Embryonic facial prominence (tissue), 1 donor: Measurements from ENCODE around the gene SETD5.

Experiments
- DNase-seq: peaks from one replicate; pipeline ENCODE4 v3.0.0-alpha.2; 2016; ENCODE audit errors: extremely low spot score

Gene SETD5

GRCh38 chr3:9388562-9389272 is 8.7 kb upstream of the SETD5 start:
- DNase-seq: no peak

DNA sequence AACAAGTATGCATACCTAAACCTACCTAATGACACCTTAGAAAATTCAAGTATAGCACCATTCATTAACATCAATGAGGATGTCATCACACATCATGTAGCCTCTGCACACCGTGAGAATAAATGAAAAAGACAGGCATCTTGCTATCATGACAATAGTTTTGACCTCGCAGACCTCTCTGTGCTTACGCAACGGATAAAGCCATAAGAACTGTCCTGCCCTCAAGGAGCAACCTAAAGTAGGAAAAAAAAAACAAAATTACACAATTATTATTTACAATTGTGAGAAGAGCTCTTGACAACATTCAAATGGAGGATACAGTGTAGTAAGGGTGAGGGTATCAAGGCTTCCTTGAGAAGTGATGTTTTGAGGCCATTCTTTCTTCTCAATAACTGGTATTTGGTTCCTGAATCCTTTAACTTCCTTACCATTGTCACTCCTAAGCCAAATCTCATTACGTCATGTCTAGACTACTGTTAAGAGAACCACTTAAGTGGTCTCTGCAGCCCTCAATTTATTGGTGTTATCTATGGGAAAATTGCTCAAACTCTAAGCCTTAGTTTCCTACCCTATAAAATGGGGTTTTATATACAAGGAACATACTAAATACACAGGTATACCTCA is 7.0 kb upstream of the SETD5 start:
- DNase-seq: no peak

DNA sequence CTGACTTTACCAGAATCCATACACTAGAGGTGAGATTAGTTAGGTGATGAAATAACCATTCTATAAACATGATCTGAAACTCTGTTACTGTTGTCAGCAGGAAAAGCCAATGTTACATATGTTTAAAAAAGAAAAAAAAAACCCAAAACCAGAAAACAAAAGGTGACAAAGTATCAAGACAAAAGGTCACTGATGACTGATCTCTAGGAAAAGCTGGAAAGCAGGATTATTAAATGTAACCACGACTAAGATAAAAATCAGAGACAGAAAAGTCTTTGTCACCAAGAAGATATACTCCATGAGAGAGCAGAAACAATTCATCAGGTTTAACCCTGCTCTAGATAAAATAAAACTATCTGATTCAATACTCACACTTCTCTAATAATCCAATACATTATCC is 5.4 kb upstream of the SETD5 start:
- no peak for DNase-seq

GRCh38 chr3:9395570-9396300 is 1.7 kb upstream of the SETD5 start:
- no peak for DNase-seq

GRCh38 chr3:9396301-9396631 is 1.1 kb upstream of the SETD5 start:
- DNase-seq: peak; percentile 95

DNA sequence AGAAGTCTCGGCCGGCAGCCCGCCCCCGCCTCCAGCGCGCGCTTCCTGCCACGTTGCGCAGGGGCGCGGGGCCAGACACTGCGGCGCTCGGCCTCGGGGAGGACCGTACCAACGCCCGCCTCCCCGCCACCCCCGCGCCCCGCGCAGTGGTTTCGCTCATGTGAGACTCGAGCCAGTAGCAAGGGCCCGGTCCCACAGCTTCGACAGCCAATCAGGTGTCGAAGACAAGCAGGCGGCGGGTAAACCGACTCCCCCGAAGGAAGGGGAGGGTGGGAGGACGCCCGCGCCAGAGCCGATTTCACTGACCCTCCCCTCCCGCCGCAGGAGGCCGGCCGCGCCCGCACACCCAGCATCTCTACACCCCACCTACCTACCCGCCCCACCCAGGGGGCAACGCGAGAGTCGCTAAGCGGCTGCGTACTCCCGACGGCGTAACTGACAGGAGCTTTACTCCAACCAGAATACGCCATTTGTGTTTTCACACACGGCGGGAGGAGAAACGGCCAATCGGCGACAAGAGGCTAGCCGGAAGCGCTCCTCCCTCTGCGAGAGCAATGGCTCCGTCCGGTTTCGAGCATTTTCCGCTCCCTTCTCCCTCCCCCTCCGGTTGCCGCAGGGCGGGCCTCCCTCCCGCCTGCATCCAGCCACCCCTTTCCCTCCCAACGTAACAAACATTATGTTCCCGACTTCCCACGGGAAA is 633 bp upstream of the SETD5 start:
- DNase-seq: peak; percentile 98

DNA sequence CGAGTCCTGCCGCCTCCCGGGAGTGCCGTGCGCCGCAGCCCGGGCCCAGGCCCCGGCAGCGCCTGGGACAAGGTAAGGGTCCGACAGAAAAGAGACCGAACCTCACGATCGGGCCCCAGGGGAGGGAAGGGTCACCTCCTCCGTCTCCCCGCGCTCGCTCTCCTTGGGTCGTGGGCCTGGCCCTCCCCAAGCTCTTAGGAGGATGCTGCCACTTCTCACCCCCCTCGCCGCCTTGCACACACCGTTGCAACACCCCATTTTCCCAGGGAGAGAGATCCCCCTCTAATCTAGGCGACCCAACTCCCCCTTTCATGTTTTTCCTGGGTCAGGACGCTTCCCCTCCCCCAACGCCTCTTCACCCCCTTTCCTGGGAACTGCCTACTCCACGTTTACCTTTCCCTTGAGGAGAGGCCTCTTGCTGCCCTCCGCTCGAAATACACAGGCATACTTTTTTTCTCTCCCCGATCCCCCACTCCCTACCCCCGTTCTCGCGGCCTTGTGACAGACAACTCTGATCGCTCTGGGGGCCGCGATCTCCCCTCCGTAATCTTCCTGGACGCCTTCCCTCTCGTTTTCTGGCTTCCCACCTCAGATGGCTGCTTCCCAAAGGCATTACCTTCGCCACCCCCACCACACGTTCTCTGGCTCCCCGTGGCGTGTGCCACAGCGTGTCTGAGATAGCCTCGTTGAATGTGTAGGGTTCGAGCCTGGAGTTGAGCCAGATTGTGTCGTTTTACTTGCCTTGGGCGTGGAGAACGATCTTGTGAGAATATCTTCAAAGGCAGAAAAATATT is 688 bp downstream of the SETD5 start:
- DNase-seq: peak; percentile 56

DNA sequence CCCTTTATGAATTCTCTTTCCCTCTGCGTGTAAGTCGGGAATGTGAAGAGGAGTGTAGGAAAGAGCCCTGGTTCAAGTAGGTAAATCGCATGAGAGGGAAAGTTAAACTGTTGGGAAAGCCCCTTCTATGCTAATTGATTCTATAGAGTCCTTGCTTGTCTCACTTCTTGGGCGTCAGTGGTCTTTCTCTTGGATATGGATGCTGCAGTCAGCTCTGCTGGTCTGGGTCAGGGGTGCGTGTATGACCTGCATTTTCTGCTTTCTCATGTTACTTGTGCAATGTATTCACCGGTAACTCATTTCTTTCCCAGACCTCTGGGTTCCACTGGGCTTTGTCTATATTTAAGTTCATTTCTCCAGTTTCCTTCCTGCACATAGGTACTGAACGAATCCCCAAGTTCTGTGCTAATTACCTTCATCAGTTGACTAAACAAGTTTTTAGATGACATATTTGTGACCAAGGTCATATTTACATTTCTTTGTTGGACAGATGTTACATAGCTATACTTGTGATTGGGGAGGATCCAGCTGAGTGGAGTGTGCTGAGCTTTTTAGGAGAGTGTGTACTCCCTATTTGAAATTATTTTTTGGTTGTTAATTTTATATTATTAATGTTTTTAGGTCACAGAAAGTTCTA is 1.4 kb downstream of the SETD5 start:
- peak; percentile 40 for DNase-seq

GRCh38 chr3:9399337-9399703 is 1.9 kb downstream of the SETD5 start:
- DNase-seq: no peak

DNA sequence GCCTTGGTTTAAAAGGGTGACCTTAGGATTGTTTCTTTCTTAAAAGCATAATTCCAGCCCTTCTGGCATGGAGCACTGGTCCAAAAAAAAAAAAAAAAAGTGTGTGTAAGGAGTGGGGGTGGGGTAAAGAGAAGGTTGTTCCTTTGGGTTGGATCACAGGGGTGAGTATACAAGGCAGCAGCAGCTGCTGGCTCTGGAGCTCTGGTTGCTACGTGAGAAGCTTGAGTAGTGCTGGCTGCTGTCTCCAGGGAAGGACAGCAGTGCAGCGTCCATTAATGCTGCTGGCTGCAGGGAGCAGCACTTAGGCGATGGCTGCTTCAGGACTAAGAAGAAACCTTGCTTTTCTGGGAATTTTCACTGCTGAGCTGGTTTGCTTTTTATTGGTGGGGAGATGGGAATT is 2.3 kb downstream of the SETD5 start:
- DNase-seq: peak; percentile 30

DNA sequence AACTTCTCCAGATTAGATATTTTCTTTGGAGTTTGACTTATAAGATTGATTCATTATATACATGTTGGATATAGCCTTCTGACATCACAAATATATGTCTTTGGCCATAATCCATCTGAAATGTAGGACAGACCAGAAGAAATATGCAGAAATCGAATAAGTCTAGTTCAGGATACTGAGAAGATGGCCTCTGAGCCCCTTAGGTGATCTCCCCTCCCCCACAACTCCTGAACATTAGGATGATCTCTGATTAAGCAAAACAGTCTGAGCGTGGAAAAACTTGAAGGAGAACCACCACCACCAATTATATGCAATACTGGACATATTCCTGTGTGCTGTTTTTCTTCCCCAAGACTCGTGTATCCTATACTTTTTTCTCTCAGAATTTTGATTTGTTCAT is 3.2 kb downstream of the SETD5 start:
- no peak for DNase-seq

DNA sequence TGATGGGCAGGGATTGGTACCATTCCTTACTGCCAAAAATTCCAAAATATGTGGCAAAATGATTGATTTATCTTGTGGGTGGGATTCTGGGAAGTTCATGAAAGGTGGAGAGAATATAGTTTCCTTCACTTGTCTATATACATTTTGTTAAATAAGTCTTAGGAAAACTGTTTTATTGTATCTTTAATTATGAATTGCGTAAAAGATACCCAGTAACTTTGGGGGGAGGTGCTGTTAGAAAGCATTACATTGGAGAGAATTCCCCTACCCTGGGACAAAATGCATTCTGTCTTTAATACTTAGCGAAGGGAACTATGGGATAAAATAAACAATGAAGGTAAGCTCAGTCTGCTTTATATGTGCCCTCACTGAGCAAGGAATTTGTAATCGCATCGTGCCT is 4.6 kb downstream of the SETD5 start:
- no peak for DNase-seq

DNA sequence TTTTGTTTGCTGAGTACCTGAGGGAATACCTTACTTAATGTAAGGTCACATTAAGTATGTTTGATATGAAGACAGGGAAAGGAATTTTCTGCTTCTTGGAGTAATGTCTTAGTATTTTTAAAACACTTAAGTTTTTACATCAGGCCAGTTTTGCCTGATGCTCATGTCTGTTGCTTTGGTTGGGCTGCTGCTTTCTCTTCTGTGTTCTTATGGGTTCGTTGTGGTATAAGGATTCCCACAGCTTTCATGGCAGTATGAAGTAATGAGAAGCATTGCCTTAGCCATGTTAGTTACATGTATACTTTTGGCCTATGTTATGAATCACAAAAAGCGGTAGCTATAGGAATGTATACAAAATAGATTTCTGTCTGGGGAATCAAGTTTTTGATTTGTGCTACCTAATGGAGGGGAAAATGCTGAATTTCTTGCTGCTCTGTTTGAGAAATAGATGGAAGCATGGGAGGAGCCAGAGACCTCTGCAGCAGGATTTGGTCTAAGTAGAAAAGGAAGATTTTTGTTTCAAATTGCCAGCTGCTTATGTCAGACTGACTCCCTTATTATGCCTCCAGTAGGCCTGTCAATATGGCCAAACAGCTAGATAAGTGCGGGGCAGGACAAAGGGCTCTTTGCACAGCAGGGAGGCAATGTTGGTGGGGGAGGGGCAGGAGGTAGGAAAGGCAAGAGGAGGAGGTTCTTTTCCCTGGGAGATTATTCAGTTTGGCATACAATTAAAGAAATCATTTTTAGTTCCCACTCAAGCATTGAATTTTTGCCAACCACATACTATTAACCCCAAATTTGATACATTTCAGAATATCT is 5.2 kb downstream of the SETD5 start:
- DNase-seq: no peak

- DNase-seq: no peak
Observed at GRCh38 chr3:9403463-9403862, 6.0 kb downstream of the SETD5 start.

GRCh38 chr3:9404680-9405079 is 7.3 kb downstream of the SETD5 start:
- no peak for DNase-seq

- DNase-seq: no peak
Observed at GRCh38 chr3:9405756-9406155, 8.3 kb downstream of the SETD5 start.

DNA sequence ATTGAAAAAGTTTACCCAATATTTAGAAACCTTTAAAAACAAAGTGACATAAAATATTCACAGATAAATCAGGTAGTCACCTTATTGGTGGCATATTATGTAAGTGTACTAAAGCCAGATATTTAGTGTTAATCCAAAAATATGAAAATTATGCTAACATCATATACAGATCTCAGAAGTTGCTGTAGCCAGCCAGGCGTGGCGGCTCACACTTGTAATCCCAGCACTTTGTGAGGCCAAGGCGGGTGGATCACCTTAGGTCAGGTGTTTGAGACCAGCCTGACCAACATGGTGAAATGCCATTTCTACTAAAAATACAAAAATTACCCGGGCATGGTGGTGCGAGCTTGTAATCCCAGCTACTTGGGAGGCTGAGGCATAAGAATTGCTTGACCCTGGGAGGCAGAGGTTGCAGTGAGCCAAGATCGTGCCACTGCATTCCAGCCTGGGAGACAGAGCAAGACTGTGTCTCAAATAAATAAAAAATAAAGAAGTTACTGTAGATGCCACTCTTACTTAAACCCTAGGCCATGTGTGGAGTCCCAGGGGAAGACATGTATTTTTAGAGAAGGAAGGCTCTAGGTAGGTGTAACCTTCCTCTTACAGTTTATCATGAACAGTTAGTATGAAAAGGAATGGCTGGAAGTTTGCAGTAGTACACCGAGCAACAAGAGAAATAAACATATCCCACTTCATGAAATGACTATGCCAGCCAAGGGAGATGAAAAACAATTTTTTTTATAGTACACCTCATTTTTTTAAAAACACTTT is 9.6 kb downstream of the SETD5 start:
- DNase-seq: no peak

DNA sequence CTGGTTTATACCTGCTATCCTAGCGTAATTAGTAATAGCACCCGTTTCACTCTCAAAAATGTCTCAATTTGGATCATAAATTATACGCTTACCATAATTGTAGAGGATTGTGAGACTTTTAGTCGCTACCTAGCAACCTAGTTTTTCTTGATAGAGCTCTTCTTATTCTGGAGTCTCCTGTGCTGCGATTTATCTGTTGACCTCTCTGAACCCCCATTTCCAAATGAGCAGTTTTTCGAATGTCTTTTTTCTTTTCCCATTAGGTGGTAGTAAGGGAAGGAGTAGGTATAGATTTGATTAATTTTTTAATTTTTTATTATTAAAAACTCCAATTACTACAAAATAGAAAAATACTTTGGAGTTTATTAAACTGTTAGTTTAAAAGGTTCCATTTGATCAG is 10.6 kb downstream of the SETD5 start:
- no peak for DNase-seq

DNA sequence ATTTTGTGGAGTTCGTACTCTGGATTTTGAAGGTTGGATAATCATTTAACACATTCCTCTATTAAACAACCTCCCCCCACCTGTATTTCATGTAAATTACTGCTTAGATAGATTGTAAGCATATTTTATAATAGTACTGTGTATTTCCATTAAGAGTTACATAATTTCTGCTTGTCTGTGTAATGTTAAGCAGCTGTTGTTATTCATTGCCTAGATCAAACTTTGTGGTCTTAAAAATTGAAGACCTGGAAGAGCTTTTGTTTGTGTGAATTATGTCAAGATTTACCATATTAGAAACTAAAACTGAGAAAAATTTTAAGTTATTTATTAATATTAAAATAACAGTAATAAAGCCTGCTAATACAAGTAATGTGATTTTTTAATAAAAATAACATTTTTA is 11.1 kb downstream of the SETD5 start:
- DNase-seq: no peak
